Measurements from ENCODE around the gene RAD51B. TPM values are rescaled to one million over a fixed set of nuclear protein-coding genes. Genes with fewer than 3 reads are reported as not detected.
"Not testable (repeated sequence)": the region's sequence is repeated elsewhere in the genome, so short reads cannot be mapped to it uniquely, and the experiment has no call there.

RAD51B gene
- total RNA-seq, 2 experiments from 2014 or later = 27.4 to 31.6 TPM

GRCh38 chr14:68089146-68089731 lies 269.7 kb downstream of the RAD51B start:
- H3K4me3 Mint-ChIP-seq = no peak overlapping the region
- H3K27ac Mint-ChIP-seq = peak overlapping the region; percentile 59
- no peak for DNase-seq
- H3K9me3 Mint-ChIP-seq = no peaks in the 10 kb centered on the region
- H3K27me3 Mint-ChIP-seq = no peaks in the 10 kb centered on the region
- peaks cover 16% of the 10 kb centered on the region for H3K4me1 Mint-ChIP-seq
- H3K36me3 Mint-ChIP-seq = peaks cover 13% of the 10 kb centered on the region

GRCh38 chr14:68094158-68094557 lies 274.6 kb downstream of the RAD51B start:
- peaks cover 25% of the 10 kb centered on the region for H3K36me3 Mint-ChIP-seq
- peaks cover 2% of the 10 kb centered on the region for H3K9me3 Mint-ChIP-seq
- H3K27me3 Mint-ChIP-seq = no peaks in the 10 kb centered on the region
- peaks cover 2% of the 10 kb centered on the region for H3K4me1 Mint-ChIP-seq
- H3K4me3 Mint-ChIP-seq = no peak overlapping the region
- no peak overlapping the region for H3K27ac Mint-ChIP-seq
- DNase-seq = no peak

GRCh38 chr14:68094752-68095151 lies 275.2 kb downstream of the RAD51B start:
- DNase-seq = no peak
- Mint-ChIP-seq H3K27ac (no peak overlapping the region), H3K4me1 (no peaks in the 10 kb centered on the region), H3K36me3 (peaks cover 31% of the 10 kb centered on the region), H3K27me3 (no peaks in the 10 kb centered on the region), H3K9me3 (peaks cover 3% of the 10 kb centered on the region), H3K4me3 (no peak overlapping the region)

- H3K27me3 Mint-ChIP-seq = no peaks in the 10 kb centered on the region
- no peak overlapping the region for H3K4me3 Mint-ChIP-seq
- peaks cover 47% of the 10 kb centered on the region for H3K36me3 Mint-ChIP-seq
- no peak for DNase-seq
- H3K27ac Mint-ChIP-seq = no peak overlapping the region
- H3K4me1 Mint-ChIP-seq = no peaks in the 10 kb centered on the region
- peaks cover 20% of the 10 kb centered on the region for H3K9me3 Mint-ChIP-seq
Measured at GRCh38 chr14:68097727-68098126, 278.1 kb downstream of the RAD51B start.

- no peak overlapping the region for H3K27ac Mint-ChIP-seq
Measured at GRCh38 chr14:68098834-68099233, 279.3 kb downstream of the RAD51B start.

GRCh38 chr14:68099495-68100045 lies 280.0 kb downstream of the RAD51B start:
- H3K9me3 Mint-ChIP-seq = peaks cover 22% of the 10 kb centered on the region
- peaks cover 47% of the 10 kb centered on the region for H3K36me3 Mint-ChIP-seq
- no peaks in the 10 kb centered on the region for H3K4me1 Mint-ChIP-seq
- H3K27ac Mint-ChIP-seq = no peak overlapping the region
- no peaks in the 10 kb centered on the region for H3K27me3 Mint-ChIP-seq
- no peak for DNase-seq
- H3K4me3 Mint-ChIP-seq = no peak overlapping the region

More at GRCh38 chr14:68098834-68099233, 279.3 kb downstream of the RAD51B start:
- no peak overlapping the region for H3K4me3 Mint-ChIP-seq
- H3K36me3 Mint-ChIP-seq = peaks cover 47% of the 10 kb centered on the region
- no peak for DNase-seq
- H3K27me3 Mint-ChIP-seq = no peaks in the 10 kb centered on the region
- peaks cover 22% of the 10 kb centered on the region for H3K9me3 Mint-ChIP-seq
- no peaks in the 10 kb centered on the region for H3K4me1 Mint-ChIP-seq

- not testable (repeated sequence) for H3K4me1 Mint-ChIP-seq, H3K27ac Mint-ChIP-seq, H3K27me3 Mint-ChIP-seq, H3K4me3 Mint-ChIP-seq, DNase-seq
- peaks cover 44% of the 10 kb centered on the region for H3K36me3 Mint-ChIP-seq
- peaks cover 22% of the 10 kb centered on the region for H3K9me3 Mint-ChIP-seq
Measured at GRCh38 chr14:68101715-68102301, 282.2 kb downstream of the RAD51B start.

- no peak overlapping the region for H3K27ac Mint-ChIP-seq
Measured at GRCh38 chr14:68103853-68104252, 284.3 kb downstream of the RAD51B start.

GRCh38 chr14:68104518-68104917 lies 284.9 kb downstream of the RAD51B start:
- peaks cover 20% of the 10 kb centered on the region for H3K9me3 Mint-ChIP-seq
- H3K36me3 Mint-ChIP-seq = peaks cover 29% of the 10 kb centered on the region
- H3K4me3 Mint-ChIP-seq = no peak overlapping the region
- H3K4me1 Mint-ChIP-seq = peaks cover 6% of the 10 kb centered on the region
- DNase-seq = no peak
- no peaks in the 10 kb centered on the region for H3K27me3 Mint-ChIP-seq
- H3K27ac Mint-ChIP-seq = no peak overlapping the region

More at GRCh38 chr14:68103853-68104252, 284.3 kb downstream of the RAD51B start:
- no peak overlapping the region for H3K4me3 Mint-ChIP-seq
- no peaks in the 10 kb centered on the region for H3K27me3 Mint-ChIP-seq
- DNase-seq = no peak
- no peaks in the 10 kb centered on the region for H3K4me1 Mint-ChIP-seq
- peaks cover 20% of the 10 kb centered on the region for H3K9me3 Mint-ChIP-seq
- peaks cover 33% of the 10 kb centered on the region for H3K36me3 Mint-ChIP-seq

- peaks cover 13% of the 10 kb centered on the region for H3K9me3 Mint-ChIP-seq
- H3K27ac Mint-ChIP-seq = no peak overlapping the region
- DNase-seq = no peak
- H3K4me3 Mint-ChIP-seq = no peak overlapping the region
- no peaks in the 10 kb centered on the region for H3K27me3 Mint-ChIP-seq
- H3K36me3 Mint-ChIP-seq = peaks cover 20% of the 10 kb centered on the region
- H3K4me1 Mint-ChIP-seq = peaks cover 11% of the 10 kb centered on the region
Measured at GRCh38 chr14:68105816-68106215, 286.2 kb downstream of the RAD51B start.

- H3K4me1 Mint-ChIP-seq = peaks cover 13% of the 10 kb centered on the region
- no peak overlapping the region for H3K27ac Mint-ChIP-seq
- H3K4me3 Mint-ChIP-seq = no peak overlapping the region
- H3K27me3 Mint-ChIP-seq = no peaks in the 10 kb centered on the region
- no peak for DNase-seq
- H3K9me3 Mint-ChIP-seq = peaks cover 8% of the 10 kb centered on the region
- peaks cover 14% of the 10 kb centered on the region for H3K36me3 Mint-ChIP-seq
Measured at GRCh38 chr14:68106456-68106855, 286.9 kb downstream of the RAD51B start.

- no peak for DNase-seq
- Mint-ChIP-seq H3K36me3 (peaks cover 10% of the 10 kb centered on the region), H3K9me3 (peaks cover 8% of the 10 kb centered on the region), H3K4me1 (peaks cover 13% of the 10 kb centered on the region), H3K4me3 (no peak overlapping the region), H3K27ac (no peak overlapping the region), H3K27me3 (no peaks in the 10 kb centered on the region)
Measured at GRCh38 chr14:68106905-68107304, 287.3 kb downstream of the RAD51B start.

GRCh38 chr14:68109132-68109900 lies 289.7 kb downstream of the RAD51B start:
- Mint-ChIP-seq H3K9me3 (no peaks in the 10 kb centered on the region), H3K4me1 (peaks cover 13% of the 10 kb centered on the region), H3K4me3 (no peak overlapping the region), H3K27ac (no peak overlapping the region), H3K36me3 (no peaks in the 10 kb centered on the region), H3K27me3 (no peaks in the 10 kb centered on the region)
- no peak for DNase-seq

- DNase-seq = no peak
- no peaks in the 10 kb centered on the region for H3K36me3 Mint-ChIP-seq
- no peaks in the 10 kb centered on the region for H3K27me3 Mint-ChIP-seq
- no peak overlapping the region for H3K4me3 Mint-ChIP-seq
- no peaks in the 10 kb centered on the region for H3K9me3 Mint-ChIP-seq
- H3K4me1 Mint-ChIP-seq = peaks cover 13% of the 10 kb centered on the region
- no peak overlapping the region for H3K27ac Mint-ChIP-seq
Measured at GRCh38 chr14:68111097-68111852, 291.7 kb downstream of the RAD51B start.

- no peak for DNase-seq
- no peaks in the 10 kb centered on the region for H3K9me3 Mint-ChIP-seq
- H3K4me3 Mint-ChIP-seq = no peak overlapping the region
- no peak overlapping the region for H3K27ac Mint-ChIP-seq
- no peaks in the 10 kb centered on the region for H3K36me3 Mint-ChIP-seq
- H3K27me3 Mint-ChIP-seq = no peaks in the 10 kb centered on the region
- peaks cover 13% of the 10 kb centered on the region for H3K4me1 Mint-ChIP-seq
Measured at GRCh38 chr14:68111853-68112270, 292.3 kb downstream of the RAD51B start.
